GM19351 (cell line): ENCODE measurements around the gene GABRA6.
A peak's percentile ranks its signal among the peaks of the same experiment; 100 is the strongest.
"Not testable (repeated sequence)": the region's sequence is repeated elsewhere in the genome, so short reads cannot be mapped to it uniquely, and the experiment has no call there.

Source experiments
- ATAC-seq: cut with Tn5 transposase; IDR thresholded peaks from one replicate; pipeline ENCODE4 v1.9.1; 2021; ENCODE audit warnings: mild to moderate bottlenecking, moderate library complexity; ENCODE audit not compliant: unreplicated experiment

GABRA6 gene

DNA sequence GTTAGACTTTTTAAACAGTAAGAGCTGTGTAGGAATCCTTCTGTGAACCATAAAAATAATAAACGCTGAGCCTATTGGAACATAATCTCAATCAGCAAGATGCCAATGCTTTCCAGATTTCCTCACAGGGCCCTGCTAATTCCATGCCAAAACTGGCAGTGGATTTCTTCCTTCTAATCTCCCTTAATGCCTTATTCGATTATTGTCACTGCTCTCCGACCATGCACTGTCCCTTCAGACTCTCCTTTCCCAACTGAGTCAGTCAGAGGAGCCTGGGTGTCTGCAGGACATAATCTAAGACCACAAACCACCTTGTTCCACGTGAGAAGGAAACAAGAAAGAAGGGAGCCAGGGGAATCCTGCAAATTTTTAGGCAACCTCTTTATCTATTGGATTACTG, at the start of gene GABRA6:
Gene GABRA6 (plus strand): TSS at position 261 of the 400 bp plus-strand sequence. CDS start 269 bp downstream, outside the sequence.
- ATAC-seq: no peak

- ATAC-seq: no peak
Measured at GRCh38 chr5:161637591-161637990, 47.9 kb upstream of the GABRA6 start.

DNA sequence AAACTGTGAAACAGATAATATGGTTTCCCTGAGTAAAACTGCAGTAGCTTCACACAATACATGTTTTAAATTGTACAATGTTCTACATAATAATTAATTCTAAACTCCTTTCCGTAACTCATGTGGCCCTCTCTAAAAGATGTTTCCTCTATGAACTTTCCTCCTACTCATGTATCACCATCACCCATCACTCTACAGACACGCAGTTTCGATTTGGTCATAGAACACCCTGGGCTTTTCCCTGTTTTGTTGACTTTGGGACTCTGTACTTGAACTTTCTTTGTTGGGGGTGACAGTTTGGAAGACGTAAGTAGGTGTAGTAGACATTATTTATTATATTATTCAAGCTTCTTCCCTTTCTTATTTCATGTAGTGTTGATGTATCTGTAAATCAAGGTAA, 44.1 kb upstream of the GABRA6 start:
- ATAC-seq: no peak

- ATAC-seq: no peak
Measured at GRCh38 chr5:161645264-161645663, 40.3 kb upstream of the GABRA6 start.

GRCh38 chr5:161651926-161652325, 33.6 kb upstream of the GABRA6 start:
- ATAC-seq: not testable (repeated sequence)

DNA sequence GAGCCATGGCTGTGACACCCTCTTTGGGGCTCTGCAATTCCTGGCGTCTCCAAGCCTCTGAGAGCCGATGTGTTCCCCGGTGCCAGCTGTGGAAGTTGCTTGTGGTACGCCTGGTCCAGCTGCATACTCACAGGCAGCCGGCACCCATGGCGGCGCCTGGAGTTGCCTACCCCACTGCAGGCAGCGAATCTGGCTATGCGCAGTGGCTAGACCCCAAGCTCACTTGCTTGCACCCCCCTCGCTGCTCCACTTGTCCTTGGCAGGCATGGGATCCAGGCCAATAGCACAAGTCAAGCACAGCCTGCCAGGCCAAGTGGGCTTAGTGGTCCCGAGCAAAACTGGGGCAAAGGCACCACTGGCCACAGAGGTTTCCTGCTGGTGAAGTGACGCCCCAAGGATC, 24.7 kb upstream of the GABRA6 start:
- no peak for ATAC-seq

DNA sequence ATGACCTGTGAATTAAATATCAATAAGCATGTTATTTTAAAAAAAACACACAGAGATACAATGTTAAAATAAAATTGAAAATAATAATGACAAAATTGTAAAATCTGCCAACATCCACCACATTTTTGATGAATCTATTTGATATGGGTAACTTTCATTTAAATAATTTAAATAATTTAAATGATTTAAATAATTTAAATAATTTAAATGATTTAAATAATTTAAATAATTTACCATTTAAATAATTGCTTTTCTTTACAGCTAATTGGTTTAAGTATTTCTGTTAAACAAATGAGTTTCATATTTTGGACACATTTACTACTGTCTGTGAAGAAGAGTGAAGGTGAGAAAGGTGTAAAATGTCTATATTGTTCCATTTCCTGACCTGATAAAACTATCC, 22.1 kb upstream of the GABRA6 start:
- ATAC-seq: no peak

- peak; percentile 90 for ATAC-seq
Measured at GRCh38 chr5:161676103-161676502, 9.4 kb upstream of the GABRA6 start.

DNA sequence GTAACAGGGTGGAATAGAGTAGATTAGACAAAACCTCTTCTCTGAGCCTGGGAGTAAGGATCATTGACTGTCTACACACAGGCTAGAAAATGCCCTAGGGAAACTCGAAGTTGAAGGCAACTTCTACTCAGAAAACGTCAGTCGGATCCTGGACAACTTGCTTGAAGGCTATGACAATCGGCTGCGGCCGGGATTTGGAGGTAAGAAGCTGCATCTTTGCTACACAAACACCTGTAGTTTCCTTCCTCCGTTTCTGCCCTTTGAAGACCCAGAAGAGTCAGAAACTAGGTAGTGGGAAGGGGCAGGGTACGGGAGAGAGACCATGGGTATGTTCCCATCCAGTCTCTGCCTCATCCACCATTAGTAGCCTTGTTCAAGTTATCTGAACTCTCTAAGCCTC, 628 bp downstream of the GABRA6 start:
- no peak for ATAC-seq

- no peak for ATAC-seq
Measured at GRCh38 chr5:161686881-161687280, 1.4 kb downstream of the GABRA6 start.

DNA sequence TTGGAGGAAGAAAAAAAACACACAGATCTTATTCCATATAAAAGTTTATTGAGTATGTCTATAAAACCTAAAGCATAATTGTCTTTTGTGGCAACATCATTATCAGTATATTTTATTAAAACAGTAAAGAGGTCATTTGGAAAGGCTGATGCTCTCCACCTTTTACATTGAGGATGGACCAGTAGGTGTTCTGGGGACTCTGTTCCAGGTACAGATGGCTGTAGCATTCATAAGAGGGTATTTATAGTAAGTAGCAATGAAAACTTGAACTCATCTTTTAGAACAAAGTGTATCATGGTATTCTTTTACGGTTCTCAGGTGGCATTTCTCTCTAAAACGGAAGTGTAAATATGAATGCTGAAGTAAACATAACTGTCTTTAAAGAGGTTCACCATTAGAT, 1.8 kb downstream of the GABRA6 start:
- ATAC-seq: no peak

- no peak for ATAC-seq
Measured at GRCh38 chr5:161691911-161692310, 6.4 kb downstream of the GABRA6 start.

GRCh38 chr5:161697001-161697400, 11.5 kb downstream of the GABRA6 start:
- ATAC-seq: no peak

DNA sequence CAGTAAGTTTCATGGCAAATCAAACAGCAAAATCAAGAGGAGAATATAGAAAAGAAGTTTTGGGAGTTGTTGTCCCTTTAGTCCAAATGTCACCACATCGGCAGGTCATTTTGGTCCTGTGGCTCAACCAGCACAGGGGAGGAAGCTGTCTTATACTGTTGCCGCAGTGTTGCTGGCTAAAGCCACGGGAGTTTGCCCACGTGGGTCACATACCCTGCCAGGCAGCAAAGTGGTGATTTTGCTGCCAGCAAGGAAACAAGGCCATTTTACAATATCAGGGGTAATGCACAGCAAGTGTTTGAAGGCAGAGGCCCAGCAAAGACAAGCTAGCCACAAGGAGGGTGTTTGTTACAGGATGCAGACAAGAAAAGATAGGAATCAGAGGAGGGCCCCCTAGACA, 14.5 kb downstream of the GABRA6 start:
- ATAC-seq: no peak

GRCh38 chr5:161703528-161703927, 18.0 kb downstream of the GABRA6 start:
- no peak for ATAC-seq

DNA sequence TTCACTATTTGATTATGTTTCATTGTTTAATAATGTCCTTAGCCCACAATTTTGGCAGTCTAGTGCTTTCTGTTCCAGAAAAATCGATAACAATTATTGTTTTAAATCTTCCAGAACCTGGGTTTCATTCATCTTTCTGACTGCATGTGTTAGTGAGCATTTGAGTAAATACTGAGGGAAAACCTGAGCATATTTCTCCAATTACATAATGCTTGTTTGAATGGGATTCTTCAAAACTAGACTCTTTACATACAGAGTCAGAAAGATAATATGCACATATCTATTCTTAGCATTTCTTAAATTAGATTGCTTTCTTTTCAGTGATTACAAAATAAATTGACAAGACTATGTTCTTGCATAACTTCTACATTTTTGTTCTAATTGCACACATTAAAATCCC, 21.9 kb downstream of the GABRA6 start:
- no peak for ATAC-seq

DNA sequence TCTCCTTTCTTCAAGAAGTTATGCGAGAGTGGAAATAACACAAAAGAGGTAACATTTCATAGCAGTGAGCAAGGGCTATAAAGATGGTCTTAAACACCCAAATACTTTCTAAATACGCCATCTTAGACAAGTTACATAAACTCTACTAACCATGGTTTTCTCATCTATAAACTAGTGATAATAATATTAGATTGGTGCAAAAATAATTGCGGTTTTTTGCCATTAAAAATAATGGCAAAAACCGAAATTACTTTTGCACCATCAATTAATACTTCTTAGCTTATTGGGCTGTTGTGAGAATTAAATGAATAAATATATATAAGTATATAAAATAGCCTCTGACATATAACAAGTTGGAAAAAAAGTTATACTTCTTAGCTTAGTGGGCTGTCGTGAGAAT, 23.7 kb downstream of the GABRA6 start:
- ATAC-seq: no peak

GRCh38 chr5:161713042-161713441, 27.5 kb downstream of the GABRA6 start:
- ATAC-seq: no peak

- no peak for ATAC-seq
Measured at GRCh38 chr5:161719157-161719556, 33.6 kb downstream of the GABRA6 start.

DNA sequence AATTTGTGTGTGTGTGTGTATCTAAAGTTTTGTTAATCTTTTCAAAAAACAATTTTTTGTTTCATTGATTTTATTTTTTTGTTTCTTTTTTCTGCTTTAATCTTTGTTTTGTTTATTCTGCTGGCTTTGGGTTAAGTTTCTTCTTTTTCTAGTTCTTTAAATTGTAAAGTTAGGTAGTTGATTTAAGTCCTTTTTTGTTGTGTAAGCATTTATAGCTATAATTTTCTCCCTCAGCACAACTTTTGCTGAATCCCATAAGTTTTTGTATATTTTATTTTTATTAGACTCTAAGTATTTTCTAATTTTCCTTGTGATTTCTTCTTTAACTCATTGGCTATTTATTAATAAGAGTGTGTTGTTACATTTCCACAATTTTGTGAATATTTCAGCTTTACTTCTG, 34.9 kb downstream of the GABRA6 start:
- no peak for ATAC-seq

- no peak for ATAC-seq
Measured at GRCh38 chr5:161734741-161735140, 49.2 kb downstream of the GABRA6 start.

GRCh38 chr5:161740433-161740832, 54.9 kb downstream of the GABRA6 start:
- no peak for ATAC-seq

DNA sequence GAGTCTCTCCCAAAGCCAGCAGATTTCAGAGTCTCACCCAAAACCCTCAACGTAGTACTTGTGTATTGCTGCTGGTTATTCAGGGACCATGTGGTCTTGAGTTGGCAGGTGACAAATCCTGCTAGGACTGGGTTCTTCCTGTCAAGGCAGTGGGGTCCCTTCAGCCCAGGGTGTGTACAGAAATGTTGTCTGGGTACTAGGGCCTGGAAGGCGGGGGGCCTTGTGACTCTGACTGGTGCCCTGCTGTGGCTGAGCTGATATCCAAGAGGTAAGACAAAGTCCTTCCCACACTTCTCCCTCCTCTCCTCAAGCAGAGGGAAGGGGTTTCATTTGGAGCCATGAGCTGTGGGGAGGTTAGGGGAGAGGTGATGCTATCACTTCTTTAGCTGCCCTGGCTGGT, 58.8 kb downstream of the GABRA6 start:
- no peak for ATAC-seq

GRCh38 chr5:161745392-161745791, 59.9 kb downstream of the GABRA6 start:
- ATAC-seq: no peak
